OCI-LY7 (cell line): ENCODE data around the gene PRICKLE2. TPM values are rescaled to one million over a fixed set of nuclear protein-coding genes. Genes with fewer than 3 reads are reported as not detected.

Source experiments
- BruUV-seq: library from RNA; stranded (reverse); fragments of 400-500 nt; replicated peaks from 2 replicates; lab custom pipeline; 2021; lab: Mats Ljungman, UMichigan
- CTCF ChIA-PET: fragments of 300-600 bp; sonication (Branson Sonifier 250); formaldehyde crosslinking; loops from one replicate; lab custom pipeline; 2022; ENCODE audit warnings: antibody characterized with exemption; ENCODE audit not compliant: unreplicated experiment; lab: Charles Lee
- POLR2A ChIA-PET: fragments of 300-600 bp; sonication (Branson Sonifier 250); formaldehyde crosslinking; loops from one replicate; lab custom pipeline; 2022; ENCODE audit warnings: antibody characterized with exemption; lab: Charles Lee
- DNase-seq: peaks from one replicate; pipeline ENCODE4 v3.0.0-alpha.2; 2015; ENCODE audit warnings: low spot score
- H2AFZ ChIP-seq: fragments of 200-600 bp; sonication (generic), shearing (Covaris generic); 2 replicates; pipeline ENCODE4 v1.6.1; 2014; ENCODE audit warnings: mild to moderate bottlenecking, antibody characterized with exemption, low read length, moderate library complexity
- H3K27ac ChIP-seq: fragments of 200-600 bp; sonication (generic); 2 replicates; pipeline ENCODE4 v1.5.1; 2014; ENCODE audit warnings: mixed run types, low read depth, mild to moderate bottlenecking, moderate library complexity, low read length, inconsistent platforms; ENCODE audit not compliant: poor library complexity, severe bottlenecking
- H3K36me3 ChIP-seq: fragments of 200-600 bp; sonication (generic); 2 replicates; pipeline ENCODE4 v1.6.1; 2014; ENCODE audit warnings: mild to moderate bottlenecking, antibody characterized with exemption, low read length, moderate library complexity, mixed read lengths; ENCODE audit not compliant: insufficient read depth
- H3K4me1 ChIP-seq: fragments of 200-600 bp; sonication (generic); 2 replicates; pipeline ENCODE4 v1.5.1; 2014; ENCODE audit warnings: mild to moderate bottlenecking, low read length; ENCODE audit not compliant: insufficient read depth, poor library complexity, severe bottlenecking
- H3K4me2 ChIP-seq: fragments of 200-600 bp; sonication (generic); 2 replicates; pipeline ENCODE4 v1.6.1; 2014; ENCODE audit warnings: mild to moderate bottlenecking, low read length
- H3K4me3 ChIP-seq: fragments of 200-600 bp; sonication (generic); 2 replicates; pipeline ENCODE4 v1.5.1; 2014; ENCODE audit warnings: mild to moderate bottlenecking, low read depth, low read length; ENCODE audit not compliant: poor library complexity, severe bottlenecking
- H3K79me2 ChIP-seq: fragments of 200-600 bp; sonication (generic); 2 replicates; pipeline ENCODE4 v1.6.1; 2016; ENCODE audit warnings: low read depth, mild to moderate bottlenecking, low read length, moderate library complexity, mixed read lengths; ENCODE audit not compliant: insufficient read depth
- H3K9me2 ChIP-seq: fragments of 200-600 bp; sonication (generic); 2 replicates; pipeline ENCODE4 v1.6.1; 2016; ENCODE audit warnings: mild to moderate bottlenecking, low read length, mixed read lengths; ENCODE audit not compliant: insufficient read depth
- H3K9me3 ChIP-seq: fragments of 200-600 bp; sonication (generic); 2 replicates; pipeline ENCODE4 v1.6.1; 2014; ENCODE audit warnings: mild to moderate bottlenecking, mixed run types, low read length, mixed read lengths
- H4K20me1 ChIP-seq: fragments of 200-600 bp; sonication (generic); 2 replicates; pipeline ENCODE4 v1.6.1; 2014; ENCODE audit warnings: mild to moderate bottlenecking, antibody characterized with exemption, low read length, moderate library complexity, mixed read lengths; ENCODE audit not compliant: insufficient read depth
- EZH2phosphoT487 ChIP-seq: fragments of 200-600 bp; sonication (generic); IDR thresholded peaks from 2 replicates; pipeline ENCODE4 v1.6.1; 2018; ENCODE audit warnings: low read depth, borderline replicate concordance, mild to moderate bottlenecking, mixed run types, antibody characterized with exemption, low read length, moderate library complexity, mixed read lengths
- intact Hi-C: fragments of 100-400 bp; cut with micrococcal nuclease; formaldehyde crosslinking; loops from one replicate; pipeline ENCODE4 v1.10.0; 2022; ENCODE audit not compliant: unreplicated experiment
- total RNA-seq, 2 experiments: library from RNA; depleted of rRNA in 1 of 2; stranded (reverse); fragments of >200 nt in 1 of 2; shearing (Covaris generic) in 1 of 2; gene quantifications; 2 replicates each; pipeline ENCODE4 v1.2.3, GENCODE V29; 2014 to 2022
- TF ChIP-seq, protein P1 (sequence below): fragments of 200-600 bp; sonication (generic); conservative IDR thresholded peaks from 2 replicates; pipeline ENCODE4 v1.5.1; 2014; ENCODE audit warnings: mild to moderate bottlenecking, antibody characterized with exemption, low read length, moderate library complexity, mixed read lengths

PRICKLE2 gene
- total RNA-seq, 2 experiments from 2014 or later: 2.0 to 3.9 TPM

DNA sequence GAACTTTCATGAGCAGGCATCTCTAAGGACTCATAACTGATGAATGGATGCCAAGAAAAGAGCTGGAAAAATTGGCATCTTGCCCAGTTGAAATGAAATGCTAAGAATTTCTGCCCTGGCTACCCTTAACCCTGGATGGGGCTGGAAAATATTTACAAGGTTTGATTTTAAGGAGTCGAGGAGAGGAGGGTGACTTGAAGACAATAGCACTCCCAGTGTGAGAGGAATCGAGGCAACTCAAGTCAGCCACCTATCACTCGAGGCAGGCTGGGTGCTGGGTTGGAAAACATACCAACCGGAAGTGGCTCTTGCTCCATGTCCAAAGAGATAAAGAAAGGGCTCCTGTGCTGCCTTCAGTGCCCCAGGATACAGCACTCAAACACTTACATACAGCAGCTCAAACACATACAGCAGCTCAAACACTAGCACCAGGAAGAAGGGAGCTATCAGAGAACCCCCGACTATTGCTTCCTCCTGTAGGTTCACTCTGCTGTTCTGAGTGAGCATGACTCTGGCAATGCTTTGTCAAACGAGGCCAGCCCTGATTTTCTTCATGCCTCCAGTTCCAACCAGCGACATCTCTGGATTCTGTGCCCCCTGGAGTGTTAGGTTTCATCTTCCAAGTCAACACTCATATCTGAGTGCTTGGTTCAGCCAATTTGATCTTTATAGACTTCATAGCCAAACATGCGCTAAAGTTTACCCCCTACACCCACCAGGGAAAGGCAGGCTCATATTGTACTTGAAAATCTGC, 4.9 kb downstream of the PRICKLE2 start:
- peaks cover 28% of the 10 kb centered on the region for H3K4me1 ChIP-seq
- POLR2A ChIA-PET: interaction anchor here (0.6 to 0.9 kb wide), 2 partner anchors 14 to 266 kb away, joined by 3 to 5 read pairs; no protein-coding TSS in a partner anchor
- no peaks in the 10 kb centered on the region for H3K9me2 ChIP-seq
- H3K4me2 ChIP-seq: no peak overlapping the region
- H4K20me1 ChIP-seq: no peaks in the 10 kb centered on the region
- BruUV-seq: no TSS peak
- no peak overlapping the region for H3K4me3 ChIP-seq
- no peak overlapping the region for H2AFZ ChIP-seq
- intact Hi-C loops: loop anchor here (5.0 kb wide), 1 partner anchor 262 kb away; no protein-coding TSS in a partner anchor
- H3K36me3 ChIP-seq: no peaks in the 10 kb centered on the region
- H3K27ac ChIP-seq: no peak overlapping the region
- TF ChIP-seq EZH2phosphoT487: no peak
- TF ChIP-seq, protein P1, sequence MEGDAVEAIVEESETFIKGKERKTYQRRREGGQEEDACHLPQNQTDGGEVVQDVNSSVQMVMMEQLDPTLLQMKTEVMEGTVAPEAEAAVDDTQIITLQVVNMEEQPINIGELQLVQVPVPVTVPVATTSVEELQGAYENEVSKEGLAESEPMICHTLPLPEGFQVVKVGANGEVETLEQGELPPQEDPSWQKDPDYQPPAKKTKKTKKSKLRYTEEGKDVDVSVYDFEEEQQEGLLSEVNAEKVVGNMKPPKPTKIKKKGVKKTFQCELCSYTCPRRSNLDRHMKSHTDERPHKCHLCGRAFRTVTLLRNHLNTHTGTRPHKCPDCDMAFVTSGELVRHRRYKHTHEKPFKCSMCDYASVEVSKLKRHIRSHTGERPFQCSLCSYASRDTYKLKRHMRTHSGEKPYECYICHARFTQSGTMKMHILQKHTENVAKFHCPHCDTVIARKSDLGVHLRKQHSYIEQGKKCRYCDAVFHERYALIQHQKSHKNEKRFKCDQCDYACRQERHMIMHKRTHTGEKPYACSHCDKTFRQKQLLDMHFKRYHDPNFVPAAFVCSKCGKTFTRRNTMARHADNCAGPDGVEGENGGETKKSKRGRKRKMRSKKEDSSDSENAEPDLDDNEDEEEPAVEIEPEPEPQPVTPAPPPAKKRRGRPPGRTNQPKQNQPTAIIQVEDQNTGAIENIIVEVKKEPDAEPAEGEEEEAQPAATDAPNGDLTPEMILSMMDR: no peak
- CTCF ChIA-PET: no interaction called here
- no peaks in the 10 kb centered on the region; the same call in 1 of the 2 replicates for H3K79me2 ChIP-seq
- H3K9me3 ChIP-seq: no peaks in the 10 kb centered on the region
- DNase-seq: no peak

DNA sequence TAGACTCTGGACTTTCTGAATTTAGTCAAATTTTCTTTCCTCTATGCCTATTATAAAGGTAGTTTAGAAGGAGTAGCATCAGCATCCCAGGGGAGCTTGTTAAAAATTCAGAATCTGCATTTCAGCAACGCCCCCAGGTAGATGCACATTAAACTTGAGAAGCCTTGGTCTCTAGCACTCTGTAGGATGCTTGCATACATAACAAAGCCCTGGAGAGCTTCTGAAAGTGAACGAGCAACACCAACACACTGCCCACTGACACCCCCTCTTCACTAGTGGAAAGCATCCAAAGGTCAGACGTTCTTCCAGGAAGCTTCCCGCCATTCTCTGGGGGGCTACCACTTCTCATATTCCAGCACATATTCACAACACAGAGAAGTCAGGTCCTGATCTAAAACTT, 6.5 kb downstream of the PRICKLE2 start:
- no peak for DNase-seq
- TF ChIP-seq, protein P1: no peak
- TF ChIP-seq EZH2phosphoT487: no peak
- no peaks in the 10 kb centered on the region for H3K36me3 ChIP-seq
- H4K20me1 ChIP-seq: no peaks in the 10 kb centered on the region
- H3K9me2 ChIP-seq: no peaks in the 10 kb centered on the region
- no peak overlapping the region for H3K4me2 ChIP-seq
- H3K27ac ChIP-seq: no peak overlapping the region
- no peak overlapping the region for H3K4me3 ChIP-seq
- H3K79me2 ChIP-seq: no peaks in the 10 kb centered on the region
- ChIA-PET CTCF (no interaction called here), POLR2A (no interaction called here)
- H3K9me3 ChIP-seq: no peaks in the 10 kb centered on the region
- H2AFZ ChIP-seq: no peak overlapping the region
- intact Hi-C loops: no loop called here
- no TSS peak for BruUV-seq
- H3K4me1 ChIP-seq: peaks cover 19% of the 10 kb centered on the region

DNA sequence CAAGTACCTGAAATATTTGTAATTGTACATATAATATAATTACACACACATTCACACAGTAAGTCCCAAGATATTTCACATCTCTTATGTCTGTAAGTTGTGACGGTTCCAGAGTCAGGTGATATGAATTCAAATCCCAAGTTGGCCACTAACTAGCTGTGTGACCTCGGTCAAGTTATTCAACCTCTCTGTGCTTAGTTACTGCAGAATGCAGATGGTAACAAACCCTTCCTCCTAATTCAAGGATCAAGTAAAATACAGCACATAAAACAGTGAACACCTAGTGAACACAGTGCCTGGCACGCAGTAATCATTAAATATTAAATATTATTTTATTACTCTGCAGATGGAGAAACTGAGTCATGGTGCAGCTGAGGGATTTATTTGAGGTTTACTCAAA, 6.9 kb downstream of the PRICKLE2 start:
- ChIA-PET CTCF (no interaction called here), POLR2A (no interaction called here)
- Histone ChIP-seq H3K9me2 (no peaks in the 10 kb centered on the region), H2AFZ (no peak overlapping the region), H4K20me1 (no peaks in the 10 kb centered on the region), H3K4me1 (peaks cover 15% of the 10 kb centered on the region), H3K4me3 (no peak overlapping the region), H3K36me3 (no peaks in the 10 kb centered on the region), H3K27ac (no peak overlapping the region), H3K79me2 (no peaks in the 10 kb centered on the region), H3K9me3 (no peaks in the 10 kb centered on the region), H3K4me2 (no peak overlapping the region)
- no TSS peak for BruUV-seq
- intact Hi-C loops: no loop called here
- no peak for DNase-seq
- no peak for TF ChIP-seq EZH2phosphoT487
- TF ChIP-seq, protein P1: no peak
